CD14-positive monocyte (primary cell): ENCODE measurements around the gene TAS2R8. TPM values are rescaled to one million over a fixed set of nuclear protein-coding genes. Genes with fewer than 3 reads are reported as not detected.
"Not testable (repeated sequence)": the region's sequence is repeated elsewhere in the genome, so short reads cannot be mapped to it uniquely, and the experiment has no call there.

ENCODE experiments used
- DNase-seq, 3 donors: peaks; one replicate each; pipeline ENCODE4 v3.0.0-alpha.2; 2011 to 2022
- H2AFZ ChIP-seq: 2 replicates; pipeline ENCODE4 v1.6.0; 2012; ENCODE audit warnings: mild to moderate bottlenecking, low read depth, low read length, inconsistent platforms; ENCODE audit not compliant: insufficient read depth, poor library complexity, severe bottlenecking
- H3K27ac ChIP-seq, 2 donors: 1 replicate in 1 of 2; 2 replicates in 1 of 2; pipeline ENCODE4 v1.5.1; 2012 to 2013; ENCODE audit warnings: low read length in 2 of 2, control low read depth in 1 of 2, inconsistent platforms in 1 of 2, low read depth in 1 of 2, mild to moderate bottlenecking in 1 of 2
- H3K27me3 ChIP-seq, 2 donors: one replicate each; pipeline versions ENCODE4 v1.6.0 to v1.6.1; 2011 to 2013; ENCODE audit warnings: low read length in 2 of 2; ENCODE audit not compliant: control insufficient read depth in 2 of 2, insufficient read depth in 2 of 2
- H3K36me3 ChIP-seq, 2 donors: replicated peaks in 1 of 2; 1 replicate in 1 of 2; 2 replicates in 1 of 2; pipeline versions ENCODE4 v1.5.1 to v1.6.1; 2012 to 2013; ENCODE audit warnings: low read length in 2 of 2, control low read depth in 1 of 2, inconsistent platforms in 1 of 2, mild to moderate bottlenecking in 1 of 2; ENCODE audit not compliant: insufficient read depth in 2 of 2, control insufficient read depth in 1 of 2
- H3K4me1 ChIP-seq, 2 donors: 1 replicate in 1 of 2; 2 replicates in 1 of 2; pipeline versions ENCODE4 v1.5.1 to v1.6.1; 2012 to 2013; ENCODE audit warnings: low read length in 2 of 2, control low read depth in 1 of 2, inconsistent platforms in 1 of 2, mild to moderate bottlenecking in 1 of 2, moderate library complexity in 1 of 2; ENCODE audit not compliant: insufficient read depth in 2 of 2, control insufficient read depth in 1 of 2
- H3K4me2 ChIP-seq: replicated peaks from 2 replicates; pipeline ENCODE3; 2012; ENCODE audit warnings: low read length, moderate library complexity, mild to moderate bottlenecking; ENCODE audit not compliant: poor library complexity, severe bottlenecking; ENCODE audit errors: extremely low read depth
- H3K4me3 ChIP-seq, 3 experiments: fragments of 200-600 bp in 1 of 3; sonication (generic) in 1 of 3; replicated peaks in 1 of 3; 1 replicate in 2 of 3; 2 replicates in 1 of 3; pipeline ENCODE4 v1.5.1; 2011 to 2013; ENCODE audit warnings: low read length in 3 of 3, mild to moderate bottlenecking in 3 of 3, control low read depth in 2 of 3, low read depth in 2 of 3, inconsistent platforms in 1 of 3, moderate library complexity in 1 of 3
- H3K79me2 ChIP-seq: 2 replicates; pipeline ENCODE4 v1.6.0; 2012; ENCODE audit warnings: mild to moderate bottlenecking, control low read depth, inconsistent platforms, low read length, moderate library complexity; ENCODE audit not compliant: insufficient read depth
- H3K9ac ChIP-seq: 2 replicates; pipeline ENCODE4 v1.6.0; 2017; ENCODE audit warnings: low read length, mild to moderate bottlenecking; ENCODE audit not compliant: insufficient read depth, poor library complexity, severe bottlenecking
- H3K9me3 ChIP-seq, 2 donors: replicated peaks in 1 of 2; 1 replicate in 1 of 2; 2 replicates in 1 of 2; pipeline versions ENCODE4 v1.5.1 to v1.6.1; 2012 to 2013; ENCODE audit warnings: low read length in 2 of 2, control low read depth in 1 of 2; ENCODE audit not compliant: control insufficient read depth in 1 of 2, insufficient read depth in 1 of 2
- H4K20me1 ChIP-seq: 2 replicates; pipeline ENCODE4 v1.6.0; 2012; ENCODE audit warnings: mild to moderate bottlenecking, low read length, control low read depth, moderate library complexity; ENCODE audit not compliant: insufficient read depth
- H3K27ac Mint-ChIP-seq, 7 donors: one replicate each; pipeline ENCODE4 v1.8.0; 2020; ENCODE audit warnings: mild to moderate bottlenecking in 7 of 7, mixed read lengths in 7 of 7, moderate library complexity in 6 of 7, inconsistent platforms in 2 of 7
- H3K27me3 Mint-ChIP-seq, 3 donors: one replicate each; pipeline ENCODE4 v1.8.0; 2021 to 2022; ENCODE audit warnings: low read depth in 3 of 3, mild to moderate bottlenecking in 3 of 3, mixed read lengths in 3 of 3, moderate library complexity in 3 of 3, inconsistent platforms in 1 of 3
- H3K36me3 Mint-ChIP-seq, 2 donors: one replicate each; pipeline ENCODE4 v1.8.0; 2020; ENCODE audit warnings: mixed read lengths in 2 of 2, inconsistent platforms in 1 of 2, mild to moderate bottlenecking in 1 of 2
- H3K4me1 Mint-ChIP-seq: one replicate; pipeline ENCODE4 v1.8.0; 2020; ENCODE audit warnings: mild to moderate bottlenecking, mixed read lengths
- H3K4me3 Mint-ChIP-seq, 2 donors: one replicate each; pipeline ENCODE4 v1.8.0; 2020; ENCODE audit warnings: mild to moderate bottlenecking in 2 of 2, mixed read lengths in 2 of 2, moderate library complexity in 1 of 2
- H3K9me3 Mint-ChIP-seq, 7 donors: one replicate each; pipeline ENCODE4 v1.8.0; 2020 to 2022; ENCODE audit warnings: mixed read lengths in 7 of 7, mild to moderate bottlenecking in 6 of 7, moderate library complexity in 6 of 7, inconsistent platforms in 2 of 7
- CTCF ChIP-seq: fragments of 200-600 bp; IDR thresholded peaks from one replicate; pipeline ENCODE4 v1.8.0; 2022; ENCODE audit warnings: antibody characterized with exemption, mild to moderate bottlenecking
- WGBS: methylation state at CpG from one replicate; pipeline ENCODE4 v1.1.5; 2013; ENCODE audit warnings: missing lambda C conversion rate; ENCODE audit not compliant: insufficient coverage; 5-methylcytosine and 5-hydroxymethylcytosine counted together
- intact Hi-C, 2 donors: fragments of 100-400 bp; cut with micrococcal nuclease; formaldehyde crosslinking; loops; one replicate each; pipeline versions ENCODE4 v1.15.0 to v1.15.1; 2023
- polyA plus RNA-seq, 3 donors: library from polyadenylated mRNA; depleted of rRNA in 1 of 3; unstranded in 2 of 3; stranded (reverse) in 1 of 3; fragments of 300-500 nt in 2 of 3; fragments of >200 nt in 1 of 3; fragmentation: Illumina TruSeq in 2 of 3; gene quantifications; 1 replicate in 2 of 3; 2 replicates in 1 of 3; pipeline ENCODE4 v1.2.3, GENCODE V29; 2012 to 2021

TAS2R8 gene
- polyA plus RNA-seq, 3 donors: not detected

- H3K79me2 ChIP-seq: no peaks in the 10 kb centered on the region
- intact Hi-C loops: no loop called here
- H3K4me3 ChIP-seq: no peak overlapping the region
- H3K27me3 ChIP-seq: no peaks in the 10 kb centered on the region
- Mint-ChIP-seq H3K27ac (no peak overlapping the region), H3K36me3 (no peaks in the 10 kb centered on the region), H3K27me3 (peaks cover 1 to 3% (median 1%) of the 10 kb centered on the region in 3 donors), H3K9me3 (peaks cover 0 to 2% (median 0%) of the 10 kb centered on the region in 7 donors), H3K4me1 (no peaks in the 10 kb centered on the region), H3K4me3 (no peak overlapping the region)
- no peaks in the 10 kb centered on the region for H3K36me3 ChIP-seq
- H3K27ac ChIP-seq: no peak overlapping the region
- no peak for TF ChIP-seq CTCF
- H3K4me2 ChIP-seq: no peak overlapping the region
- no peaks in the 10 kb centered on the region for H3K9me3 ChIP-seq
- DNase-seq: no peak
- H4K20me1 ChIP-seq: no peaks in the 10 kb centered on the region
- WGBS: 88% methylated on average over 1 of the region's 5 CpGs
- no peaks in the 10 kb centered on the region for H3K4me1 ChIP-seq
- no peak overlapping the region for H2AFZ ChIP-seq
- H3K9ac ChIP-seq: no peak overlapping the region
Measured at GRCh38 chr12:10801741-10802140, 5.3 kb downstream of the TAS2R8 start.

- H3K4me3 Mint-ChIP-seq: no peak overlapping the region
- H3K9me3 Mint-ChIP-seq: peaks cover 0 to 7% (median 2%) of the 10 kb centered on the region in 7 donors
- Histone ChIP-seq H3K27ac (no peak overlapping the region), H4K20me1 (no peaks in the 10 kb centered on the region), H2AFZ (no peak overlapping the region), H3K4me3 (no peak overlapping the region), H3K79me2 (no peaks in the 10 kb centered on the region), H3K9me3 (peaks cover 0 to 8% of the 10 kb centered on the region in 2 donors), H3K36me3 (no peaks in the 10 kb centered on the region), H3K4me1 (no peaks in the 10 kb centered on the region), H3K9ac (no peak overlapping the region), H3K27me3 (no peaks in the 10 kb centered on the region), H3K4me2 (no peak overlapping the region)
- DNase-seq: no peak
- no peak overlapping the region for H3K27ac Mint-ChIP-seq
- TF ChIP-seq CTCF: no peak
- peaks cover 0 to 1% (median 1%) of the 10 kb centered on the region in 3 donors for H3K27me3 Mint-ChIP-seq
- intact Hi-C loops: no loop called here
- no peaks in the 10 kb centered on the region for H3K4me1 Mint-ChIP-seq
- no peaks in the 10 kb centered on the region for H3K36me3 Mint-ChIP-seq
- no CpG with 5 or more reads among the region's 2 CpGs for WGBS
Measured at GRCh38 chr12:10794222-10794621, 12.9 kb downstream of the TAS2R8 start.

GRCh38 chr12:10791769-10792168 lies 15.3 kb downstream of the TAS2R8 start:
- H3K27ac ChIP-seq, H3K4me1 Mint-ChIP-seq, H3K4me3 Mint-ChIP-seq, H3K36me3 ChIP-seq, H4K20me1 ChIP-seq, DNase-seq, H3K9ac ChIP-seq, H3K4me3 ChIP-seq, H3K27me3 Mint-ChIP-seq, H3K79me2 ChIP-seq, H3K4me2 ChIP-seq, H3K9me3 Mint-ChIP-seq, intact Hi-C loops, H3K27me3 ChIP-seq, H3K27ac Mint-ChIP-seq, H2AFZ ChIP-seq, H3K9me3 ChIP-seq, H3K4me1 ChIP-seq, H3K36me3 Mint-ChIP-seq: not testable (repeated sequence)
- 100% methylated on average over 4 of the region's 4 CpGs for WGBS
